Neural progenitor cell (in vitro differentiated cells): ENCODE data around the gene TTR.

ENCODE experiments used
- CTCF ChIP-seq: fragments of 200-600 bp; sonication (generic); IDR thresholded peaks from 2 replicates; pipeline ENCODE4 v1.5.1; 2017; ENCODE audit warnings: antibody characterized with exemption, mild to moderate bottlenecking
- EZH2 ChIP-seq: fragments of 200-600 bp; sonication (generic); IDR thresholded peaks from 2 replicates; pipeline ENCODE4 v1.6.1; 2017; ENCODE audit warnings: antibody characterized with exemption, mild to moderate bottlenecking, moderate library complexity
- EZH2phosphoT487 ChIP-seq: fragments of 200-600 bp; sonication (generic); IDR thresholded peaks from 2 replicates; pipeline ENCODE4 v1.6.1; 2017; ENCODE audit warnings: antibody characterized with exemption

- TF ChIP-seq CTCF (no peak), EZH2 (no peak), EZH2phosphoT487 (no peak)
Observed at GRCh38 chr18:31611511-31611910, 19.8 kb downstream of the TTR start.
